ENCODE data around the gene NFASC. TPM values are rescaled to one million over a fixed set of nuclear protein-coding genes. Genes with fewer than 3 reads are reported as not detected.

NFASC gene
- total RNA-seq, 1 donor = 36.9 TPM

- Histone ChIP-seq H3K4me3 (ENCODE audit: insufficient read depth, low read length) (no peak overlapping the region), H3K4me1 (ENCODE audit: insufficient read depth, low read length) (peaks cover 8% of the 10 kb centered on the region), H3K36me3 (ENCODE audit: insufficient read depth, low read length) (no peaks in the 10 kb centered on the region), H2AFZ (ENCODE audit: low read length) (no peak overlapping the region), H3K79me2 (ENCODE audit: insufficient read depth, low read length) (peaks cover 4% of the 10 kb centered on the region), H3K9me3 (ENCODE audit: low read depth, low read length) (no peaks in the 10 kb centered on the region), H3K27me3 (ENCODE audit: insufficient read depth, low read length) (no peaks in the 10 kb centered on the region), H4K20me1 (ENCODE audit: insufficient read depth, low read length) (peaks cover 21% of the 10 kb centered on the region), H3K27ac (ENCODE audit: low read depth, low read length) (no peak overlapping the region), H3K4me2 (ENCODE audit: insufficient read depth, low read length) (no peak overlapping the region)
- no peak for DNase-seq (ENCODE audit: insufficient read length, low spot score, missing footprints)
- no peak for TF ChIP-seq CTCF (IDR thresholded peaks at IDR 0.05; ENCODE audit: extremely low read depth, low read depth, low read length)
These were observed 51.3 kb downstream of the NFASC start for GRCh38 chr1:204921855-204922516.

GRCh38 chr1:204923201-204923600 is 52.5 kb downstream of the NFASC start:
- TF ChIP-seq CTCF (IDR thresholded peaks at IDR 0.05; ENCODE audit: extremely low read depth, low read depth, low read length) = no peak
- no peak overlapping the region for H3K4me3 ChIP-seq (ENCODE audit: insufficient read depth, low read length)
- peaks cover 20% of the 10 kb centered on the region for H4K20me1 ChIP-seq (ENCODE audit: insufficient read depth, low read length)
- H2AFZ ChIP-seq (ENCODE audit: low read length) = no peak overlapping the region
- no peak for DNase-seq (ENCODE audit: insufficient read length, low spot score, missing footprints)
- no peak overlapping the region for H3K4me2 ChIP-seq (ENCODE audit: insufficient read depth, low read length)
- no peak overlapping the region for H3K27ac ChIP-seq (ENCODE audit: low read depth, low read length)
- peaks cover under 1% of the 10 kb centered on the region for H3K36me3 ChIP-seq (ENCODE audit: insufficient read depth, low read length)
- H3K9me3 ChIP-seq (ENCODE audit: low read depth, low read length) = no peaks in the 10 kb centered on the region
- H3K4me1 ChIP-seq (ENCODE audit: insufficient read depth, low read length) = peaks cover 8% of the 10 kb centered on the region
- no peaks in the 10 kb centered on the region for H3K27me3 ChIP-seq (ENCODE audit: insufficient read depth, low read length)
- H3K79me2 ChIP-seq (ENCODE audit: insufficient read depth, low read length) = no peaks in the 10 kb centered on the region

- Histone ChIP-seq H3K27ac (ENCODE audit: low read depth, low read length) (no peak overlapping the region), H3K9me3 (ENCODE audit: low read depth, low read length) (no peaks in the 10 kb centered on the region), H3K79me2 (ENCODE audit: insufficient read depth, low read length) (no peaks in the 10 kb centered on the region), H3K4me2 (ENCODE audit: insufficient read depth, low read length) (no peak overlapping the region), H3K4me3 (ENCODE audit: insufficient read depth, low read length) (no peak overlapping the region), H2AFZ (ENCODE audit: low read length) (no peak overlapping the region), H3K4me1 (ENCODE audit: insufficient read depth, low read length) (peaks cover 8% of the 10 kb centered on the region), H3K27me3 (ENCODE audit: insufficient read depth, low read length) (no peaks in the 10 kb centered on the region), H3K36me3 (ENCODE audit: insufficient read depth, low read length) (peaks cover 2% of the 10 kb centered on the region), H4K20me1 (ENCODE audit: insufficient read depth, low read length) (peaks cover 20% of the 10 kb centered on the region)
- no peak for TF ChIP-seq CTCF (IDR thresholded peaks at IDR 0.05; ENCODE audit: extremely low read depth, low read depth, low read length)
- no peak for DNase-seq (ENCODE audit: insufficient read length, low spot score, missing footprints)
These were observed 53.0 kb downstream of the NFASC start for GRCh38 chr1:204923626-204924012.

GRCh38 chr1:204924013-204924759 is 53.5 kb downstream of the NFASC start:
- Histone ChIP-seq H3K9me3 (ENCODE audit: low read depth, low read length) (no peaks in the 10 kb centered on the region), H3K36me3 (ENCODE audit: insufficient read depth, low read length) (peaks cover 2% of the 10 kb centered on the region), H3K27me3 (ENCODE audit: insufficient read depth, low read length) (no peaks in the 10 kb centered on the region), H3K79me2 (ENCODE audit: insufficient read depth, low read length) (no peaks in the 10 kb centered on the region), H3K4me1 (ENCODE audit: insufficient read depth, low read length) (peaks cover 8% of the 10 kb centered on the region), H4K20me1 (ENCODE audit: insufficient read depth, low read length) (peaks cover 20% of the 10 kb centered on the region), H3K27ac (ENCODE audit: low read depth, low read length) (no peak overlapping the region), H3K4me3 (ENCODE audit: insufficient read depth, low read length) (no peak overlapping the region), H3K4me2 (ENCODE audit: insufficient read depth, low read length) (no peak overlapping the region), H2AFZ (ENCODE audit: low read length) (no peak overlapping the region)
- DNase-seq (ENCODE audit: insufficient read length, low spot score, missing footprints) = no peak
- TF ChIP-seq CTCF (IDR thresholded peaks at IDR 0.05; ENCODE audit: extremely low read depth, low read depth, low read length) = no peak

All from osteoblast (primary cell).